IgD-negative memory B cell (primary cell): ENCODE results near the gene EGLN1. TPM values are rescaled to one million over a fixed set of nuclear protein-coding genes. Genes with fewer than 3 reads are reported as not detected.
"Not testable (repeated sequence)": the region's sequence is repeated elsewhere in the genome, so short reads cannot be mapped to it uniquely, and the experiment has no call there.

Source experiments
- H3K27ac Mint-ChIP-seq, 3 donors: one replicate each; pipeline ENCODE4 v1.8.0; 2020 to 2022; ENCODE audit warnings: mild to moderate bottlenecking in 3 of 3, mixed read lengths in 3 of 3, moderate library complexity in 1 of 3
- H3K27me3 Mint-ChIP-seq: one replicate; pipeline ENCODE4 v1.8.0; 2021; ENCODE audit warnings: mixed read lengths
- H3K36me3 Mint-ChIP-seq: one replicate; pipeline ENCODE4 v1.8.0; 2020; ENCODE audit warnings: mild to moderate bottlenecking, mixed read lengths
- H3K4me1 Mint-ChIP-seq, 3 donors: one replicate each; pipeline ENCODE4 v1.8.0; 2020 to 2022; ENCODE audit warnings: mixed read lengths in 3 of 3, mild to moderate bottlenecking in 1 of 3
- H3K4me3 Mint-ChIP-seq, 4 donors: one replicate each; pipeline ENCODE4 v1.8.0; 2020 to 2022; ENCODE audit warnings: mild to moderate bottlenecking in 4 of 4, mixed read lengths in 4 of 4, moderate library complexity in 3 of 4
- H3K9me3 Mint-ChIP-seq, 3 donors: one replicate each; pipeline ENCODE4 v1.8.0; 2020 to 2021; ENCODE audit warnings: mixed read lengths in 3 of 3, mild to moderate bottlenecking in 1 of 3
- polyA plus RNA-seq: library from polyadenylated mRNA; unstranded; fragments of 300-500 nt; fragmentation: Illumina TruSeq; gene quantifications from one replicate; pipeline ENCODE4 v1.2.3, GENCODE V29; 2021

The EGLN1 gene
- polyA plus RNA-seq, 1 donor from 2014 or later: 32.8 TPM

- Mint-ChIP-seq H3K36me3 (peaks cover 3% of the 10 kb centered on the region), H3K27ac (no peak overlapping the region), H3K4me3 (no peak overlapping the region), H3K9me3 (no peaks in the 10 kb centered on the region), H3K27me3 (no peaks in the 10 kb centered on the region), H3K4me1 (peaks cover 18 to 23% (median 19%) of the 10 kb centered on the region in 3 donors)
Observed at GRCh38 chr1:231376101-231376500, 46.0 kb downstream of the EGLN1 start.

GRCh38 chr1:231374394-231374793 lies 47.7 kb downstream of the EGLN1 start:
- no peaks in the 10 kb centered on the region for H3K9me3 Mint-ChIP-seq
- no peak overlapping the region for H3K27ac Mint-ChIP-seq
- no peaks in the 10 kb centered on the region for H3K36me3 Mint-ChIP-seq
- H3K4me1 Mint-ChIP-seq: peaks cover 13 to 17% (median 13%) of the 10 kb centered on the region in 3 donors
- H3K4me3 Mint-ChIP-seq: no peak overlapping the region
- H3K27me3 Mint-ChIP-seq: no peaks in the 10 kb centered on the region

GRCh38 chr1:231372501-231372900 lies 49.6 kb downstream of the EGLN1 start:
- Mint-ChIP-seq H3K4me1 (peaks cover 9 to 11% (median 9%) of the 10 kb centered on the region in 3 donors), H3K36me3 (no peaks in the 10 kb centered on the region), H3K9me3 (no peaks in the 10 kb centered on the region), H3K27me3 (no peaks in the 10 kb centered on the region), H3K27ac (no peak overlapping the region), H3K4me3 (no peak overlapping the region)

- Mint-ChIP-seq H3K27me3 (no peaks in the 10 kb centered on the region), H3K27ac (no peak overlapping the region), H3K36me3 (no peaks in the 10 kb centered on the region), H3K4me1 (no peaks in the 10 kb centered on the region), H3K9me3 (no peaks in the 10 kb centered on the region), H3K4me3 (no peak overlapping the region)
Observed at GRCh38 chr1:231369282-231369681, 52.8 kb downstream of the EGLN1 start.

GRCh38 chr1:231364192-231364591 lies 57.9 kb downstream of the EGLN1 start:
- Mint-ChIP-seq H3K4me3 (no peak overlapping the region), H3K27me3 (no peaks in the 10 kb centered on the region), H3K36me3 (no peaks in the 10 kb centered on the region), H3K27ac (no peak overlapping the region), H3K9me3 (no peaks in the 10 kb centered on the region), H3K4me1 (peaks cover 0 to under 1% (median 0%) of the 10 kb centered on the region in 3 donors)

GRCh38 chr1:231363624-231364023 lies 58.5 kb downstream of the EGLN1 start:
- no peaks in the 10 kb centered on the region for H3K36me3 Mint-ChIP-seq
- no peaks in the 10 kb centered on the region for H3K27me3 Mint-ChIP-seq
- H3K4me1 Mint-ChIP-seq: peaks cover 0 to 1% (median 0%) of the 10 kb centered on the region in 3 donors
- H3K27ac Mint-ChIP-seq: no peak overlapping the region
- no peaks in the 10 kb centered on the region for H3K9me3 Mint-ChIP-seq
- H3K4me3 Mint-ChIP-seq: no peak overlapping the region

GRCh38 chr1:231362325-231362724 lies 59.8 kb downstream of the EGLN1 start:
- no peaks in the 10 kb centered on the region for H3K36me3 Mint-ChIP-seq
- peaks cover 7 to 9% (median 8%) of the 10 kb centered on the region in 3 donors for H3K4me1 Mint-ChIP-seq

GRCh38 chr1:231359113-231359512 lies 63.0 kb downstream of the EGLN1 start:
- Mint-ChIP-seq H3K4me3 (no peak overlapping the region), H3K27me3 (no peaks in the 10 kb centered on the region), H3K36me3 (peaks cover 2% of the 10 kb centered on the region), H3K4me1 (peaks cover 7 to 10% (median 8%) of the 10 kb centered on the region in 3 donors), H3K27ac (peak overlapping the region in 2 of 3 donors; percentile 59 to 68), H3K9me3 (no peaks in the 10 kb centered on the region)

More at GRCh38 chr1:231362325-231362724, 59.8 kb downstream of the EGLN1 start:
- Mint-ChIP-seq H3K27me3 (no peaks in the 10 kb centered on the region), H3K4me3 (no peak overlapping the region), H3K27ac (no peak overlapping the region), H3K9me3 (no peaks in the 10 kb centered on the region)

GRCh38 chr1:231357831-231358354 lies 64.2 kb downstream of the EGLN1 start:
- Mint-ChIP-seq H3K36me3 (peaks cover 2% of the 10 kb centered on the region), H3K9me3 (no peaks in the 10 kb centered on the region), H3K4me1 (peaks cover 7 to 10% (median 8%) of the 10 kb centered on the region in 3 donors), H3K27ac (no peak overlapping the region), H3K27me3 (no peaks in the 10 kb centered on the region), H3K4me3 (no peak overlapping the region)

GRCh38 chr1:231357187-231357772 lies 64.8 kb downstream of the EGLN1 start:
- H3K36me3 Mint-ChIP-seq: peaks cover 2% of the 10 kb centered on the region
- H3K27ac Mint-ChIP-seq: no peak overlapping the region
- H3K9me3 Mint-ChIP-seq: no peaks in the 10 kb centered on the region
- no peaks in the 10 kb centered on the region for H3K27me3 Mint-ChIP-seq
- H3K4me3 Mint-ChIP-seq: no peak overlapping the region
- H3K4me1 Mint-ChIP-seq: peaks cover 7 to 10% (median 8%) of the 10 kb centered on the region in 3 donors

GRCh38 chr1:231355171-231355570 lies 66.9 kb downstream of the EGLN1 start:
- H3K27ac Mint-ChIP-seq: no peak overlapping the region
- no peak overlapping the region for H3K4me3 Mint-ChIP-seq
- peaks cover 7 to 10% (median 8%) of the 10 kb centered on the region in 3 donors for H3K4me1 Mint-ChIP-seq
- H3K9me3 Mint-ChIP-seq: no peaks in the 10 kb centered on the region
- H3K36me3 Mint-ChIP-seq: peaks cover 2% of the 10 kb centered on the region
- H3K27me3 Mint-ChIP-seq: no peaks in the 10 kb centered on the region

- Mint-ChIP-seq H3K9me3 (no peaks in the 10 kb centered on the region), H3K4me3 (no peak overlapping the region)
Observed at GRCh38 chr1:231354330-231355020, 67.6 kb downstream of the EGLN1 start.

GRCh38 chr1:231353086-231353485 lies 69.0 kb downstream of the EGLN1 start:
- Mint-ChIP-seq H3K27me3 (no peaks in the 10 kb centered on the region), H3K9me3 (no peaks in the 10 kb centered on the region), H3K36me3 (peaks cover 2% of the 10 kb centered on the region), H3K4me3 (no peak overlapping the region), H3K27ac (no peak overlapping the region), H3K4me1 (peaks cover 7 to 9% (median 7%) of the 10 kb centered on the region in 3 donors)

More at GRCh38 chr1:231354330-231355020, 67.6 kb downstream of the EGLN1 start:
- no peak overlapping the region for H3K27ac Mint-ChIP-seq
- peaks cover 7 to 10% (median 8%) of the 10 kb centered on the region in 3 donors for H3K4me1 Mint-ChIP-seq
- peaks cover 2% of the 10 kb centered on the region for H3K36me3 Mint-ChIP-seq
- no peaks in the 10 kb centered on the region for H3K27me3 Mint-ChIP-seq

GRCh38 chr1:231351816-231352215 lies 70.3 kb downstream of the EGLN1 start:
- Mint-ChIP-seq H3K27me3 (no peaks in the 10 kb centered on the region), H3K36me3 (peaks cover 2% of the 10 kb centered on the region), H3K9me3 (no peaks in the 10 kb centered on the region), H3K4me3 (no peak overlapping the region), H3K27ac (peak overlapping the region in 1 of 3 donors; percentile 64), H3K4me1 (no peaks in the 10 kb centered on the region)

- H3K27me3 Mint-ChIP-seq, H3K27ac Mint-ChIP-seq, H3K9me3 Mint-ChIP-seq, H3K4me1 Mint-ChIP-seq, H3K4me3 Mint-ChIP-seq, H3K36me3 Mint-ChIP-seq: not testable (repeated sequence)
Observed at GRCh38 chr1:231348856-231349255, 73.2 kb downstream of the EGLN1 start.
